GM23338 (cell line): ENCODE measurements around the gene SELENOM. TPM values are rescaled to one million over a fixed set of nuclear protein-coding genes. Genes with fewer than 3 reads are reported as not detected.
"Not testable (repeated sequence)": the region's sequence is repeated elsewhere in the genome, so short reads cannot be mapped to it uniquely, and the experiment has no call there.

ENCODE experiments used
- ATAC-seq: fragments of 200-7000 bp; cut with Tn5 transposase; 3 replicates; pipeline ENCODE4 v1.9.1; 2020
- DNase-seq: peaks from one replicate; pipeline ENCODE4 v3.0.0-alpha.2; 2015; ENCODE audit warnings: low spot score
- H2AFZ ChIP-seq: fragments of 200-600 bp; sonication (generic); 2 replicates; pipeline ENCODE4 v1.8.0; 2016; ENCODE audit warnings: antibody characterized with exemption, mild to moderate bottlenecking, moderate library complexity
- H3F3A ChIP-seq: fragments of 200-600 bp; sonication (generic); replicated peaks from 2 replicates; pipeline ENCODE4 v1.8.0; 2017; ENCODE audit warnings: antibody characterized with exemption, mixed run types, low read depth
- H3K27ac ChIP-seq: fragments of 200-600 bp; sonication (generic); 2 replicates; pipeline ENCODE4 v1.6.1; 2016; ENCODE audit warnings: low read depth
- H3K27me3 ChIP-seq: fragments of 200-600 bp; sonication (generic); 2 replicates; pipeline ENCODE4 v1.8.0; 2016; ENCODE audit warnings: mild to moderate bottlenecking, mixed run types, moderate library complexity; ENCODE audit not compliant: insufficient read depth
- H3K36me3 ChIP-seq: fragments of 200-600 bp; sonication (generic); 2 replicates; pipeline ENCODE4 v1.8.0; 2016; ENCODE audit warnings: mild to moderate bottlenecking; ENCODE audit not compliant: insufficient read depth
- H3K4me1 ChIP-seq: fragments of 200-600 bp; sonication (generic); 2 replicates; pipeline ENCODE4 v1.8.0; 2016; ENCODE audit warnings: mild to moderate bottlenecking, moderate library complexity; ENCODE audit not compliant: insufficient read depth
- H3K4me2 ChIP-seq: fragments of 200-600 bp; sonication (generic); 2 replicates; pipeline ENCODE4 v1.7.1; 2017; ENCODE audit warnings: mixed run types
- H3K4me3 ChIP-seq: fragments of 200-600 bp; sonication (generic); 2 replicates; pipeline ENCODE4 v1.6.1; 2016; ENCODE audit warnings: mixed run types
- H3K79me2 ChIP-seq: fragments of 200-600 bp; sonication (generic); replicated peaks from 2 replicates; pipeline ENCODE4 v1.8.0; 2017; ENCODE audit warnings: mild to moderate bottlenecking; ENCODE audit not compliant: insufficient read depth
- H3K9me2 ChIP-seq: fragments of 200-600 bp; sonication (generic); 2 replicates; pipeline ENCODE4 v1.8.0; 2017; ENCODE audit not compliant: insufficient read depth
- H4K20me1 ChIP-seq: fragments of 200-600 bp; sonication (generic); replicated peaks from 2 replicates; pipeline ENCODE4 v1.8.0; 2017; ENCODE audit warnings: mild to moderate bottlenecking; ENCODE audit not compliant: insufficient read depth
- H3K27ac Mint-ChIP-seq: 2 replicates; pipeline ENCODE4 v1.8.0; 2020; ENCODE audit warnings: inconsistent platforms, mild to moderate bottlenecking, moderate library complexity, mixed read lengths
- H3K27me3 Mint-ChIP-seq: 3 replicates; pipeline ENCODE4 v1.8.0; 2022; ENCODE audit warnings: low read depth, mild to moderate bottlenecking, moderate library complexity, mixed read lengths, inconsistent platforms; ENCODE audit not compliant: insufficient read depth, poor library complexity
- H3K36me3 Mint-ChIP-seq: 3 replicates; pipeline ENCODE4 v1.8.0; 2021; ENCODE audit warnings: low read depth, mild to moderate bottlenecking, inconsistent platforms, moderate library complexity, mixed read lengths
- H3K4me1 Mint-ChIP-seq: 3 replicates; pipeline ENCODE4 v1.8.0; 2020; ENCODE audit warnings: mild to moderate bottlenecking, inconsistent platforms, mixed read lengths
- H3K4me3 Mint-ChIP-seq: 3 replicates; pipeline ENCODE4 v1.8.0; 2021; ENCODE audit warnings: moderate library complexity, mild to moderate bottlenecking, inconsistent platforms, mixed read lengths
- H3K9me3 Mint-ChIP-seq: 3 replicates; pipeline ENCODE4 v1.8.0; 2020; ENCODE audit warnings: moderate library complexity, mild to moderate bottlenecking, inconsistent platforms, mixed read lengths
- ETS1 ChIP-seq: IDR thresholded peaks from 2 replicates; pipeline ENCODE4 v1.6.1; 2016; ENCODE audit warnings: antibody characterized with exemption
- EZH2 ChIP-seq: fragments of 200-600 bp; sonication (generic); IDR thresholded peaks from one replicate; pipeline ENCODE4 v1.8.0; 2017; ENCODE audit warnings: antibody characterized with exemption, mild to moderate bottlenecking, low read depth; ENCODE audit not compliant: unreplicated experiment
- EZH2phosphoT487 ChIP-seq: fragments of 200-600 bp; sonication (generic); IDR thresholded peaks from one replicate; pipeline ENCODE4 v1.8.1; 2018; ENCODE audit warnings: antibody characterized with exemption; ENCODE audit not compliant: unreplicated experiment
- REST ChIP-seq: IDR thresholded peaks from one replicate; pipeline ENCODE4 v1.6.1; 2018; ENCODE audit warnings: antibody characterized with exemption; ENCODE audit not compliant: unreplicated experiment
- polyA plus RNA-seq: library from polyadenylated mRNA; unstranded; fragments of >200 nt; fragmentation: Nextera tagmentation; extraction: Ambion mirVana; gene quantifications from 2 replicates; pipeline ENCODE4 v1.2.1, GENCODE V29; 2016
- total RNA-seq: library from RNA; depleted of rRNA; stranded (reverse); fragments of >200 nt; shearing (Covaris generic); gene quantifications from 2 replicates; pipeline ENCODE4 v1.2.3, GENCODE V29; 2014

The SELENOM gene
- total and polyA plus RNA-seq, 2 experiments from 2014 or later, result 44.9 to 50.8 TPM

- Histone ChIP-seq H3K36me3 (no peaks in the 10 kb centered on the region), H3K4me3 (no peak overlapping the region), H3K4me2 (no peak overlapping the region), H3K9me2 (no peaks in the 10 kb centered on the region), H3F3A (peaks cover 7% of the 10 kb centered on the region; the same call in 1 of the 2 replicates), H2AFZ (no peak overlapping the region), H3K4me1 (peaks cover 13% of the 10 kb centered on the region), H4K20me1 (peaks cover 4% of the 10 kb centered on the region; the same call in 1 of the 2 replicates), H3K27me3 (peaks cover 9% of the 10 kb centered on the region), H3K79me2 (no peaks in the 10 kb centered on the region), H3K27ac (no peak overlapping the region)
- H3K4me3 Mint-ChIP-seq, result no peak overlapping the region
- no peak overlapping the region for H3K27ac Mint-ChIP-seq
- DNase-seq (no peak), ATAC-seq (no peak)
- H3K27me3 Mint-ChIP-seq, result peaks cover 17% of the 10 kb centered on the region
- no peaks in the 10 kb centered on the region for H3K9me3 Mint-ChIP-seq
- H3K36me3 Mint-ChIP-seq, result no peaks in the 10 kb centered on the region; the same call in 2 of the 3 replicates
- H3K4me1 Mint-ChIP-seq, result peaks cover 20% of the 10 kb centered on the region
- no peak for TF ChIP-seq REST
- no peak for TF ChIP-seq EZH2
Observed at GRCh38 chr22:31077681-31078080, 29.7 kb downstream of the SELENOM start.

GRCh38 chr22:31075961-31076360 lies 31.4 kb downstream of the SELENOM start:
- Histone ChIP-seq H3K4me2 (no peak overlapping the region), H3K36me3 (no peaks in the 10 kb centered on the region), H3K27me3 (no peaks in the 10 kb centered on the region), H3K4me3 (no peak overlapping the region), H3K27ac (no peak overlapping the region), H3K9me2 (no peaks in the 10 kb centered on the region), H2AFZ (no peak overlapping the region), H3K4me1 (no peaks in the 10 kb centered on the region; the same call in 1 of the 2 replicates), H3F3A (no peaks in the 10 kb centered on the region), H4K20me1 (no peaks in the 10 kb centered on the region), H3K79me2 (no peaks in the 10 kb centered on the region)
- Mint-ChIP-seq H3K9me3 (no peaks in the 10 kb centered on the region), H3K4me3 (no peak overlapping the region), H3K4me1 (peaks cover 7% of the 10 kb centered on the region; the same call in 1 of the 3 replicates), H3K27me3 (peaks cover 5% of the 10 kb centered on the region), H3K27ac (no peak overlapping the region), H3K36me3 (no peaks in the 10 kb centered on the region)
- TF ChIP-seq ETS1 (no peak), EZH2phosphoT487 (no peak)
- DNase-seq, result no peak
- peak; percentile 5; the same call in 1 of the 3 replicates for ATAC-seq

DNA sequence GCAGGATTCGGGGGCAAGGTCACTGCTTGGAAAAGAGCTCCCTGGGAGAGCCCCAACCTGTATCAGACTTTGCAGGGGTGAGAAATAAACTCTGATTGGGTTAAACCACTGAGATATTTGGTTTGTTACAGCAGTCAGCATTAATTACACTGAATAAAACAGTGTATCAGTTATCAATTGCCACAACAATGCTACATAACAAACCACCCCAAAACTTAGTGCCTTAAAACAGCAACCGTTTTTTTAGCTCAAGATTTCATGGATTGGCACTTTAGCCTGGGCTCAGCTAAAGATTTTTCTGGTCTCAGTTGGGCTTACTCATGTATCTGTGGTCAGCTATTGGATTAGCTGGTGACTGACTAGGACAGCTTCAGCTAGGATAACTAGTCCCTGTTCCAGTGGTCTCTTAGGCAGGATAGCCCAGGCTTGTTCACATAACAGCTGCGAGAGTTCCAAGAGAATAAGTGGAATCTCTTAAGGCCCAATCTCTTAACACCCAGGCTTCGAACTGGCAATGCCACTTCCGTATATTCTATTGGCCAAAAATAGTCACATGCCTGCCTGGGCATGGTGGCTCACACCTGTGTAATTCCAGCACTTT lies 33.7 kb downstream of the SELENOM start:
- not testable (repeated sequence) for H3K9me3 Mint-ChIP-seq, H3K4me1 Mint-ChIP-seq, H3K27ac Mint-ChIP-seq, H3F3A ChIP-seq, H2AFZ ChIP-seq, H3K4me2 ChIP-seq, H3K36me3 ChIP-seq, H3K27me3 ChIP-seq, ATAC-seq, H3K27ac ChIP-seq, DNase-seq, H3K4me3 Mint-ChIP-seq, H3K4me3 ChIP-seq, H4K20me1 ChIP-seq, H3K4me1 ChIP-seq, H3K79me2 ChIP-seq, H3K36me3 Mint-ChIP-seq, H3K27me3 Mint-ChIP-seq, H3K9me2 ChIP-seq

GRCh38 chr22:31073125-31073524 lies 34.2 kb downstream of the SELENOM start:
- not testable (repeated sequence) for H3K9me2 ChIP-seq, H3K36me3 ChIP-seq, H3K4me1 Mint-ChIP-seq, H3K27me3 Mint-ChIP-seq, H3K4me2 ChIP-seq, H3F3A ChIP-seq, H3K36me3 Mint-ChIP-seq, DNase-seq, ATAC-seq, H3K9me3 Mint-ChIP-seq, H3K27me3 ChIP-seq, H3K4me3 Mint-ChIP-seq, H2AFZ ChIP-seq, H3K4me1 ChIP-seq, H4K20me1 ChIP-seq, H3K27ac Mint-ChIP-seq, H3K79me2 ChIP-seq, H3K27ac ChIP-seq, H3K4me3 ChIP-seq

GRCh38 chr22:31069691-31070314 lies 37.6 kb downstream of the SELENOM start:
- not testable (repeated sequence) for H3K9me2 ChIP-seq, H3K27ac ChIP-seq, H3K79me2 ChIP-seq, H3K27me3 Mint-ChIP-seq, DNase-seq, H3F3A ChIP-seq, H3K36me3 ChIP-seq, H3K4me1 Mint-ChIP-seq, H3K4me3 ChIP-seq, ATAC-seq, H4K20me1 ChIP-seq, H3K4me3 Mint-ChIP-seq, H3K36me3 Mint-ChIP-seq, H3K27me3 ChIP-seq, H3K4me2 ChIP-seq, H3K4me1 ChIP-seq, H3K27ac Mint-ChIP-seq, H3K9me3 Mint-ChIP-seq
- H2AFZ ChIP-seq, result peak overlapping the region; percentile 81
